Large intestine (tissue), 3 donors: ENCODE measurements around the gene PSME4. TPM values are rescaled to one million over a fixed set of nuclear protein-coding genes. Genes with fewer than 3 reads are reported as not detected.

Source experiments
- DNase-seq, 2 donors: peaks; one replicate each; pipeline versions ENCODE4 v3.0.0 to v3.0.0-alpha.2; 2013
- H3K27ac ChIP-seq: one replicate; pipeline ENCODE4 v1.5.1; 2013; ENCODE audit warnings: low read length
- H3K27me3 ChIP-seq: 2 replicates; pipeline ENCODE4 v1.6.1; 2013; ENCODE audit warnings: low read length; ENCODE audit not compliant: control insufficient read depth, insufficient read depth
- H3K36me3 ChIP-seq: 2 replicates; pipeline ENCODE4 v1.6.1; 2013; ENCODE audit warnings: low read length; ENCODE audit not compliant: control insufficient read depth, insufficient read depth
- H3K4me1 ChIP-seq: one replicate; pipeline ENCODE4 v1.6.1; 2013; ENCODE audit warnings: low read length; ENCODE audit not compliant: control insufficient read depth, insufficient read depth
- H3K4me3 ChIP-seq: one replicate; pipeline ENCODE4 v1.5.1; 2013; ENCODE audit warnings: low read length
- H3K9me3 ChIP-seq: one replicate; pipeline ENCODE4 v1.6.1; 2013; ENCODE audit warnings: mild to moderate bottlenecking, low read depth, low read length, moderate library complexity; ENCODE audit not compliant: control insufficient read depth
- WGBS: methylation state at CpG from one replicate; pipeline ENCODE4 v1.1.5; 2013; ENCODE audit warnings: low lambda C conversion rate; ENCODE audit not compliant: insufficient coverage; 5-methylcytosine and 5-hydroxymethylcytosine counted together
- polyA plus RNA-seq: library from polyadenylated mRNA; unstranded; fragments of 120-200 nt; gene quantifications from one replicate; pipeline ENCODE4 v1.2.1, GENCODE V29; 2013

PSME4 gene
- polyA plus RNA-seq, 1 donor = 26.6 TPM

DNA sequence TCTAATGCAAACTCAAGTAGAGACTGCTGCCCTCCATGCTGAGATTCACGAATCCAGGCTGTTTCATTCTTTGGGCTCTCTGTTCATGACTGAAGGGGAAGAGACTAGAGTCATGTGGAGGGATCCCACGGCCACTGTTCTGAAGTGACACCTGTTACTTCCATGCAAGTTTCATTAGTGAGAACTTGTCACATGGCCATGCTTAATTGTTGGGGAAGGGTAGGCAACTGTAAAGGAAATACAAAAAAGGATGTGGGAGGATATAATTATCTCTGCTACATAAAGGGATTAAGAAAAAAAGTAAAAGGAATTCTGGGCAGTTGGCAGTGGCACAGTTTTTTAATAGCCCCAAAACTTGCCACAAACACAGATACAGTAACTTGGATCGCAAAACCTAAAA is 28.0 kb upstream of the PSME4 start:
- no peaks in the 10 kb centered on the region for H3K36me3 ChIP-seq

DNA sequence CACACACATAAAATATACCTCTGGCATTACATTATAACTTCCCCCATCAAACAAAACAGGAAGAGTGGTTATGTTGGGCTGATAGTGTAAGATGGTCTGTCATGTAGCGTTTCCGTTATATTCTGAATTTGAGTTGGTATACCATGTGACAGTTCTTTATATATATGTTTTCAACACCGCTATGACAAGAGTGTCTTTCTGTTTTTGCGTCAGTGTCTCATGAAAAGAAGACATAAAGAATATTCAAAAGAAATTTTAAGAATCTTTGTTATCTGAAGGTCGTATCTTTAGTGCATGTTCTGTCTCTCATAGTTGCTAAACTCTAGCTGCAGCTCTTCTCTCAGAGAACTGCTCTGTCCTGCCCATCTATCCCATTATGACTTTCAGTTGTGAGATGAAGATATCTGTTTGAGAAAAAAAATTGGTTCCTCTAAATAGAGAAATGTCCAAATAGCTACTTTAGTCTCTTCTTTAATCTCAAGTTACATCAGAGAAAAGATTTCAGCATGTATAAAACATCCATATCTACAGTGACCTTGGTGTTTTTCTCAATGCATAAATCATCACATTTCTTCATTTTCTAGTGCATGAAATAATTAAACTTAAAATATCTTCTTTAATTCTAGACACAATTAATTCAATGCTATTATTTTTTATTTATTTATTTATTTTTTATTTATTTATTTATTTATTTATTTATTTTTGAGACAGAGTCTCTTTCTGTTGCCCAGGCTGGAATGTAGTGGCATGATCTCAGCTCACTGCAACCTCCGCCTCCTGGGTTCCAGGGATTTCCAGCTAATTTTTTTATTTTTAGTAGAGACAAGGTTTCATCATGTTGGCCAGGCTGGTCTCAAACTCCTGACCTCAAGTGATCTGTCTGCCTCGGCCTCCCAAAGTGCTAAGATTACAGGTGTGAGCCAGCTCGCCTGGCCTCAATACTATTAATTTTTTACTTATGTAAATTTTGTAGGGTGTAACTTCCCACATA is 24.3 kb upstream of the PSME4 start:
- no peak for DNase-seq
- H3K27ac ChIP-seq = no peak overlapping the region
- no peaks in the 10 kb centered on the region for H3K27me3 ChIP-seq
- H3K36me3 ChIP-seq = no peaks in the 10 kb centered on the region
- 92% methylated on average over 4 of the region's 8 CpGs for WGBS
- H3K9me3 ChIP-seq = no peaks in the 10 kb centered on the region
- H3K4me1 ChIP-seq = no peaks in the 10 kb centered on the region
- no peak overlapping the region for H3K4me3 ChIP-seq

More for the DNA sequence above, 28.0 kb upstream of the PSME4 start:
- Histone ChIP-seq H3K4me3 (no peak overlapping the region), H3K27ac (no peak overlapping the region), H3K27me3 (no peaks in the 10 kb centered on the region), H3K4me1 (no peaks in the 10 kb centered on the region), H3K9me3 (no peaks in the 10 kb centered on the region)
- WGBS = 100% methylated on average over 1 of the region's 3 CpGs
- no peak for DNase-seq

DNA sequence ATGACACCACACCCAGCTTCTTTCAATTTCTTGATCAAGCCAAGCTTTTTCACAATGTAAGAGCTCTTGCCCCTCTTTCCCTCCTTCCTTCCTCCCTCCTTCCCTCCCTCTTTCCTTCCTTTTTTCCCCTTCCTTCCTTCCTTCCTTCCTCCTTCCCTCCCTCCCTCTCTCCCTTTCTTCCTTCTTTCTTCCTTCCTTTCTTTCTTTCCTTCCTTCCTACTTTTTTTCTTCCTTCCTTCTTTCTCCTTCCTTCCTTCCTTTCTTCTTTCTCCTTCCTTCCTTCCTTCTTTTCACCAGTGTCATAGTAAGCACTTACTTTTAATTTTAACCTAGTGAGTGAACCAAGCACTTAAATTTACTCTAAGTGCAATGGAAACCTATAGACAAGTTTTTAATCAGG is 21.2 kb upstream of the PSME4 start:
- H3K9me3 ChIP-seq = no peaks in the 10 kb centered on the region
- no peak for DNase-seq

DNA sequence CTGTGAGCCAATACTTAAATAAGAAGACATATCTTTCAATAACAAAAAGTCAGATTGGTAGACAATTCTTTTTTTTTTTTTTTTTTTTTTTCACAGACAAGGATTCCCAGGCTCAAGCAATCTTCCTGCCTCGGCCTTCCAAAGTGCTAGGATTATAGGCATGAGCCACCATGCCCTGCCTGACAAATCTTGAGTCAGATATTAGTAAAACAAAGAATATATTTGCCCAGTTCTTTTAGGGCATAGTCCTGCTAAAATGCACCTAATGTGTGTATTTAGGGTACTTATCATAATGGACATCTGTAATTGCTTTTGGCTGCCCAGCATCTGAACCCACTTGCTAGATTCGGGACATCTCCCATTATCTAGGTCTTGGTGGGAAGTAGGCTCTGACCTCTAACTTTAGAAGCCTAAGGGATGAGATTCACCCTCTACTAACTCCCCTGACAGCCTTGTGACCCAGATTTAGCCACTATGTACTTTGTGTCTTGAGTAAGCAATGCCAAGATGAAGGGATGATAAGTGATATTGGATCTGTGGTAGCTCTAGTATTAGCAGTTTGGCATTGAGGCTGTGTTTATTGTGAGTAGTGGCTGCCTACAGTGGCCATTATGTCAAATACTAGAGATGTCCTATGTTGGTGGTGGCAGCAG is 18.5 kb upstream of the PSME4 start:
- Histone ChIP-seq H3K4me3 (no peak overlapping the region), H3K4me1 (no peaks in the 10 kb centered on the region), H3K27ac (no peak overlapping the region), H3K27me3 (no peaks in the 10 kb centered on the region), H3K9me3 (no peaks in the 10 kb centered on the region), H3K36me3 (no peaks in the 10 kb centered on the region)
- no CpG with 5 or more reads among the region's 2 CpGs for WGBS
- DNase-seq = no peak

More for the DNA sequence above, 21.2 kb upstream of the PSME4 start:
- H3K4me1 ChIP-seq = no peaks in the 10 kb centered on the region
- no peaks in the 10 kb centered on the region for H3K27me3 ChIP-seq
- H3K36me3 ChIP-seq = no peaks in the 10 kb centered on the region
- H3K27ac ChIP-seq = no peak overlapping the region
- no peak overlapping the region for H3K4me3 ChIP-seq

DNA sequence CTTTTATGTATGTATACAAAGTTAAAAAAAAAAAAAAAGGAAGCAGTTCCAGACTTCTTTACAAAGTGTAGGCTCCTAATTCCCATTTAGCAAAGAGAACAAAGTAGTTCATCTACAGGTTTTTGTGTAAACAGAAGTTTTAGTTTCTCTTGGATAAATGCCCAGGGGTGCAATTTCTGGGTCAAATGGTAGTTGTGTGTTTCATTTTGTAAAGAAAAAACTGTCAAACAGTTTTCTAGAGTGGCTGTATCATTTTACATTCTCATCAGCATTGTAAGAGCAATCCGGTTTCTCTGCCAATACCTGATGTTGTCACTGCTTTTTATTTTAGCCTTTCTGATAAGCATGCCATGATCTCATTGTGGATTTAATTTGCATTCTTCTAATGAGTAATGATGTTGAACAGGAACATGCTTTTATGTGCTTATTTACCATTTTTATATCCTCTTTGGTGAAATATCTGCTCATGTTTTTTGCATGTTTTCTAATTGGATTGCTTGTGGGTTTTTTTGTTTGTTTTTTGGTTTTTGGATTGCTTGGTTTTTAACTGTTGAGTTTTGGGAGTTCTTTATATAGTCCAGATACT is 16.6 kb upstream of the PSME4 start:
- no peaks in the 10 kb centered on the region for H3K9me3 ChIP-seq
- no peak for DNase-seq
- no peaks in the 10 kb centered on the region for H3K4me1 ChIP-seq
- no CpG with 5 or more reads among the region's 1 CpG for WGBS
- H3K27ac ChIP-seq = no peak overlapping the region
- H3K4me3 ChIP-seq = no peak overlapping the region
- no peaks in the 10 kb centered on the region for H3K27me3 ChIP-seq
- H3K36me3 ChIP-seq = peaks cover 5% of the 10 kb centered on the region

DNA sequence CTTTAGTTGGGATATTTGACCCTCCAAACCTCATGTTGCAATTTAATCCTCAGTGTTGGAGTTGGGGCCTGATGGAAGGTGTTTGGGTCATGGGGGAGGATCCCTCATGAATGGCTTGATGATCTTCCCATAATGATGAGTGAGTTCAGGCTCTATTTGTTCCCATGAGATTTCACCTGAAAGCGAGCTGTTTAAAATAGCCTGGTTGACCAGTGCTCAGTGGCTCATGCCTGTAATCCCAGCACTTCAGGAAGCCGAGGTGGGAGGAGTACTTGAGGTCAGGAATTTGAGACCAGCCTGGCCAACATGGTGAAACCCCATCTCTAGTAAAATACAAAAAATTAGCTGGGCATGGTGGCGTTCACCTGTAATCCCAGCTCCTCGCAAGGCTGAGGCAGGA is 14.9 kb upstream of the PSME4 start:
- Histone ChIP-seq H3K4me3 (no peak overlapping the region), H3K27ac (no peak overlapping the region), H3K9me3 (no peaks in the 10 kb centered on the region), H3K36me3 (peaks cover 14% of the 10 kb centered on the region), H3K4me1 (no peaks in the 10 kb centered on the region), H3K27me3 (no peaks in the 10 kb centered on the region)
- WGBS = no CpG with 5 or more reads among the region's 4 CpGs
- DNase-seq = no peak

DNA sequence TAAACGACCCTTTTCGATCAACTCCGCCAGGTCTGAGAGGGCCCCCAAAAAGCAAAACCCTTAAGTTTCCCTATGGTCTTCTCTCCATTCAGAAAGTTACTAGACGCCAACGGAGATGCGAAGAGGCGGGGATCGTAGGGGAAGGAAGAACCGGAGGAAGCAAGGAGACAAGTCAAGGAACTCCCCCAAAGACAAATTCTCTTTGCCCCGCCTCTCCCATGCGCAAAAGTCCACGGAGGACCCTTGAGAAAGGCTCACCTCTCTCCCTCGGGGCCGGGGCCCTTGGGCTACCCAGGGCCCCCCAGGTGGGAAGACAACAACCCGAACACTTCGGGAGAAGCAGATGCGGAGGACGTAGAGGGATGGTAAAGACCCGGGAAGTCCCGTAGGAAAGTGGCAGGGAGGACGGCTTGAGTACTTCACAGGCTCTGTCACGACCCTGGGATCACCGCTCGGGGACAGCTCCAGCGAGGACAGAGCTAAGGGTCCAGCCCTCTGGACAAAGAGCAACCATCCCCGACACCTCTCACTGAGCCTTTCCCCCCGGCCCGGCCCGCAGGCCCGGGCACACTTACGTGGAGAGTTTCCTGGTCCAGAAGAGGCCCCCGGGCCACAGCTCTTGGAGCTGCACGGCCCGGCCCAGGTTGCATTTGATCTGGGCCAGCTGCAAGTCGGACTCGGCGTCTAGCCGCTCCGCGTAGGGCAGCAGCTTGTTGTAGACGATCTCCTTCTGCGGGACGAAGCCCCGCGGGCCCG is 647 bp downstream of the PSME4 start:
- no CpG with 5 or more reads among the region's 46 CpGs for WGBS
- Histone ChIP-seq H3K4me3 (peak overlapping the region; percentile 73), H3K9me3 (no peaks in the 10 kb centered on the region), H3K36me3 (peaks cover 9% of the 10 kb centered on the region), H3K27ac (peak overlapping the region; percentile 80), H3K27me3 (no peaks in the 10 kb centered on the region), H3K4me1 (peaks cover 7% of the 10 kb centered on the region)
- DNase-seq = peak; percentile 24 to 76

DNA sequence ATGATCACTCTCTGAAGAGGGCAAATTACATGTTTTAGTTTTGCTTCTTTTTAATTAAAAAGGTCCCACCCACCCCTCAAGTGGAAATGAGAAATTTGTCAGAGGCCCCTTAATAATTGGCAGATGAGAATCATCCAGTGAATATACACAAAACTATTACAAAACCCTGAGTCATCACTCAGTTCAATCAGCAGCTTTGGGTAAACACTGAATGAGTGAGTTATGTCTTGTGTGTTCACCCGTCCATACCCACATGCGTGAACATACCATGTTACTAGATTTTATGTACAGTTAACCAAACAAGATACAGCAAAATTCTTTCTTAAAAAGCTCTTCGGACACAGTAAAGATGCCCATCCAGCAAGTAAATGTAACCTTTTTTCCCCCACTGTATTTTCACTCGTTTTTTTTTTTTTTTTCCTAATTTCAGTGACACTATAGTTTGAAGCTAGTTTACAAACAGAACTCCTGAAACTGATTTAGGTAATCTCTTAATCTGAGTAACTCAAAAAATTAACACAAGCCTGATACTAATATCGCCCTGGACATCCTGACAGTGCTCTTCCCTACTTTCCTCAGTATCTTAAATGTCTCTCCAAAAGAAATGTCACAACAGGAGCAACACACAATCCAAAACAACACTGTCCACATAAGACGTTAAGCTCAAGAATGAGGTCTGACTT is 1.4 kb downstream of the PSME4 start:
- 0% methylated on average over 4 of the region's 6 CpGs for WGBS
- H3K27ac ChIP-seq = peak overlapping the region; percentile 80
- peak overlapping the region; percentile 73 for H3K4me3 ChIP-seq
- H3K27me3 ChIP-seq = no peaks in the 10 kb centered on the region
- no peaks in the 10 kb centered on the region for H3K9me3 ChIP-seq
- DNase-seq = peak; percentile 45 to 69
- H3K4me1 ChIP-seq = peaks cover 7% of the 10 kb centered on the region
- H3K36me3 ChIP-seq = peaks cover 6% of the 10 kb centered on the region

DNA sequence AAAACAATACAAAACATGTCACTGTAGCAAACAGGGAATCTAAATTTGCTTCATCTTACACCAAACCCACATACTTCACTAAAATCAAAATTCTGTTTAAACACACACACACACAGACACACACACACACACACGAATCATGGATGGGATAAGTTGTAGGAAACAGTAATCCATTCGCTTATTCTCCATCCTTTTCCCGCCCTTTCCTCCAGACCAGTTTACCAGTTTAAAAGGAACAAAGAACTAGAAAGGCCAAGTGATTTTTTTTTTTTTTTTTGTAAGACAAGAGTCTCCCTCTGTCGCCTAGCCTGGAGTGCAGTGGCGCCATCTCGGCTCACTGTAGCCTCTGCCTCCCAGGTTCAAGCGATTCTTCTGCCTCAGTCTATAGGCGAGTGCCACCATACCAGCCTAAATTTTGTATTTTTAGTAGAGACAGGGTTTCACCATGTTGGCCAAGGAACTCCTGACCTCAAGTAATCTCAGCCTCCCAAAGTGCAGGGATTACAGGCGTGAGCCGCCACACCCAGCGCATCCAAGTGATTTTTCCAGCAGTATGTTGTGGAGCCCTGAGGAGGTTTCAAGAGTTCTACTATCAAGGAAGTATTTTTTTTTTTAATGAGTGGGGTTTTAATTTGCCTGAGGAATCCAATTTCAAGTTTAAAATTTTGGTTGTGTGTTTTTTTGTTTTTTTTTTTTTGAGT is 5.7 kb downstream of the PSME4 start:
- 100% methylated on average over 2 of the region's 11 CpGs for WGBS
- no peak overlapping the region for H3K27ac ChIP-seq
- no peaks in the 10 kb centered on the region for H3K27me3 ChIP-seq
- no peak for DNase-seq
- H3K36me3 ChIP-seq = no peaks in the 10 kb centered on the region
- no peak overlapping the region for H3K4me3 ChIP-seq
- H3K9me3 ChIP-seq = no peaks in the 10 kb centered on the region
- peaks cover 7% of the 10 kb centered on the region for H3K4me1 ChIP-seq
